GM21515 (cell line): ENCODE results near the gene LENEP.

Experiments
- ATAC-seq: cut with Tn5 transposase; IDR thresholded peaks from one replicate; pipeline ENCODE4 v1.9.1; 2021; ENCODE audit not compliant: unreplicated experiment

The LENEP gene

GRCh38 chr1:154993572-154994268, at the start of gene LENEP:
Gene LENEP (plus strand): TSS chr1:154993586. CDS start chr1:154993608, 22 bp downstream.
- ATAC-seq: no peak

- ATAC-seq: no peak
Observed at GRCh38 chr1:154943649-154944400, 49.6 kb upstream of the LENEP start.

- ATAC-seq: no peak
Observed at GRCh38 chr1:154944401-154945159, 48.8 kb upstream of the LENEP start.

- ATAC-seq: no peak
Observed at GRCh38 chr1:154945160-154945961, 48.0 kb upstream of the LENEP start.

- ATAC-seq: no peak
Observed at GRCh38 chr1:154945962-154946850, 47.2 kb upstream of the LENEP start.

- ATAC-seq: no peak
Observed at GRCh38 chr1:154948079-154948478, 45.3 kb upstream of the LENEP start.

- ATAC-seq: no peak
Observed at GRCh38 chr1:154951901-154952657, 41.3 kb upstream of the LENEP start.

GRCh38 chr1:154952664-154953063, 40.7 kb upstream of the LENEP start:
- ATAC-seq: no peak

GRCh38 chr1:154953611-154954038, 39.8 kb upstream of the LENEP start:
- no peak for ATAC-seq

- ATAC-seq: no peak
Observed at GRCh38 chr1:154954541-154954940, 38.8 kb upstream of the LENEP start.

GRCh38 chr1:154955039-154955717, 38.2 kb upstream of the LENEP start:
- ATAC-seq: no peak

- peak; percentile 50 for ATAC-seq
Observed at GRCh38 chr1:154955718-154956543, 37.5 kb upstream of the LENEP start, which contains the start of gene PBXIP1. Gene PBXIP1 (minus strand): TSS chr1:154956099. CDS start chr1:154953721, 2,378 bp downstream.

- ATAC-seq: no peak
Observed at GRCh38 chr1:154956544-154956941, 36.8 kb upstream of the LENEP start.

- no peak for ATAC-seq
Observed at GRCh38 chr1:154957091-154957657, 36.2 kb upstream of the LENEP start.

- no peak for ATAC-seq
Observed at GRCh38 chr1:154958036-154958435, 35.4 kb upstream of the LENEP start.

GRCh38 chr1:154958681-154959425, 34.5 kb upstream of the LENEP start:
- ATAC-seq: no peak

- no peak for ATAC-seq
Observed at GRCh38 chr1:154959426-154959780, 34.0 kb upstream of the LENEP start.
